ENCODE results near the gene MYO1A. TPM values are rescaled to one million over a fixed set of nuclear protein-coding genes. Genes with fewer than 3 reads are reported as not detected.

Gene MYO1A
- total and polyA plus RNA-seq, 2 of the 13 experiments (the other 11 are each of a cell fraction or from before 2014, with no cell fraction given) = 5.3 to 6.0 TPM

GRCh38 chr12:57078519-57079404 lies 28.8 kb upstream of the MYO1A start, which contains the start of gene NEMP1 (continued):
- TF ChIP-seq AHDC1 (CRISPR knock-in tag; IDR thresholded peaks at IDR 0.05; ENCODE audit: borderline replicate concordance) (0 out of 2 replicates have a peak, but pooled peaks have one; percentile 10), ZNF598 (CRISPR knock-in tag; IDR thresholded peaks at IDR 0.05; ENCODE audit: borderline replicate concordance) (no peak; the same call in 1 of the 2 replicates), NFIC (IDR thresholded peaks at IDR 0.05; ENCODE audit: low read length) (0 out of 2 replicates have a peak, but pooled peaks have one; percentile 27), PHF21A (CRISPR knock-in tag; IDR thresholded peaks at IDR 0.05) (peak; percentile 78), ZNF773 (CRISPR knock-in tag; IDR thresholded peaks at IDR 0.05; ENCODE audit: borderline replicate concordance) (no peak), ZHX1 (CRISPR knock-in tag; IDR thresholded peaks at IDR 0.05; ENCODE audit: low read depth) (0 out of 2 replicates have a peak, but pooled peaks have one; percentile 46), KDM6A (CRISPR knock-in tag; IDR thresholded peaks at IDR 0.05; ENCODE audit: low read depth) (no peak), ZBTB39 (CRISPR knock-in tag; IDR thresholded peaks at IDR 0.05) (no peak), ZBTB42 (CRISPR knock-in tag; IDR thresholded peaks at IDR 0.05) (no peak; the same call in 1 of the 2 replicates), ZNF790 (CRISPR knock-in tag; IDR thresholded peaks at IDR 0.05; ENCODE audit: borderline replicate concordance) (no peak), SP4 (CRISPR knock-in tag; IDR thresholded peaks at IDR 0.05) (peak; percentile 91), HDAC1 (CRISPR knock-in tag; IDR thresholded peaks at IDR 0.05) (peak; percentile 95), ZNF326 (CRISPR knock-in tag; IDR thresholded peaks at IDR 0.05; ENCODE audit: borderline replicate concordance) (no peak), ZNF501 (CRISPR knock-in tag; IDR thresholded peaks at IDR 0.05) (peak; percentile 76)

All from HepG2 (cell line).